GM12875 (cell line): ENCODE measurements around the gene CYP3A5.

Experiments used
- H3K4me3 ChIP-seq: one replicate; pipeline ENCODE4 v1.5.1; 2011; ENCODE audit warnings: low read depth, low read length, control low read depth
- CTCF ChIP-seq: IDR thresholded peaks from 2 replicates; pipeline ENCODE4 v1.5.1; 2011; ENCODE audit warnings: low read depth, mild to moderate bottlenecking, control low read depth, inconsistent platforms, low read length, moderate library complexity, borderline replicate concordance; ENCODE audit not compliant: insufficient read depth

CYP3A5 gene

GRCh38 chr7:99615989-99616358, 63.8 kb downstream of the CYP3A5 start:
- H3K4me3 ChIP-seq = peak overlapping the region; percentile 87
- no peak for TF ChIP-seq CTCF

GRCh38 chr7:99614495-99614894, 65.3 kb downstream of the CYP3A5 start:
- no peak for TF ChIP-seq CTCF

GRCh38 chr7:99607548-99607947, 72.2 kb downstream of the CYP3A5 start:
- no peak for TF ChIP-seq CTCF

More at GRCh38 chr7:99614495-99614894, 65.3 kb downstream of the CYP3A5 start:
- no peak overlapping the region for H3K4me3 ChIP-seq

GRCh38 chr7:99606531-99606930, 73.3 kb downstream of the CYP3A5 start:
- no peak overlapping the region for H3K4me3 ChIP-seq
- no peak for TF ChIP-seq CTCF

More at GRCh38 chr7:99607548-99607947, 72.2 kb downstream of the CYP3A5 start:
- H3K4me3 ChIP-seq = no peak overlapping the region

- TF ChIP-seq CTCF = no peak
- no peak overlapping the region for H3K4me3 ChIP-seq
Observed at GRCh38 chr7:99605527-99605926, 74.3 kb downstream of the CYP3A5 start.

- no peak for TF ChIP-seq CTCF
- H3K4me3 ChIP-seq = no peak overlapping the region
Observed at GRCh38 chr7:99601656-99602310, 78.0 kb downstream of the CYP3A5 start.

GRCh38 chr7:99599836-99600235, 80.0 kb downstream of the CYP3A5 start:
- H3K4me3 ChIP-seq = no peak overlapping the region
- TF ChIP-seq CTCF = no peak
